ENCODE results near the gene CD99. TPM values are rescaled to one million over a fixed set of nuclear protein-coding genes. Genes with fewer than 3 reads are reported as not detected.
"Not testable (repeated sequence)": the region's sequence is repeated elsewhere in the genome, so short reads cannot be mapped to it uniquely, and the experiment has no call there.

The CD99 gene
- total and polyA plus RNA-seq, 9 donors, result 149 to 678 (median 283) TPM

DNA sequence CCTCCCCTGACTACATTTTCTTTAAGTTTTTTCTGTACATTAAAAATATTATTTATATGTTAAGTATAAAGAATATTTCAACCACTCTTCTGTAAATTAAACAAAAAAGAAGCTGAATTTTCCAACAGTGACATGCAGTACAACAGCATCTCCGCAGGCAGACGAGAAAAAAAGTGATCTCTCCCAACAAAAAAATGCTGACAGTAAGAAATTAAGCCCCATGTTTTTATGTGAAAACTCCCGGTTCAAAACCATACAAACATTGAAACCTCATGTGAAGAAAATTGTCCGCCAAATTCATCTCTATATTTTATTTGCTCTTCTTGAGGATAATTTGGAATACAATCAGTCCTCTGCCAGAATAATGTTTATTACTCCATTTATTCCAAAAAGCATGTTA lies 20.1 kb upstream of the CD99 start:
- Histone ChIP-seq H3K9me3 (no peaks in the 10 kb centered on the region), H3K36me3 (no peaks in the 10 kb centered on the region), H3K27me3 (no peaks in the 10 kb centered on the region), H3K27ac (no peak overlapping the region), H3K4me3 (no peak overlapping the region), H3K4me1 (ENCODE audit: insufficient read depth) (no peaks in the 10 kb centered on the region)
- WGBS, 3 donors, result 18 to 27% (median 22%) methylated on average over 4 of the region's 4 CpGs
- no peak for DNase-seq
- TF ChIP-seq EP300 (IDR thresholded peaks at IDR 0.05) (no peak), POLR2A (IDR thresholded peaks at IDR 0.05) (no peak)
- TF ChIP-seq, protein P1, sequence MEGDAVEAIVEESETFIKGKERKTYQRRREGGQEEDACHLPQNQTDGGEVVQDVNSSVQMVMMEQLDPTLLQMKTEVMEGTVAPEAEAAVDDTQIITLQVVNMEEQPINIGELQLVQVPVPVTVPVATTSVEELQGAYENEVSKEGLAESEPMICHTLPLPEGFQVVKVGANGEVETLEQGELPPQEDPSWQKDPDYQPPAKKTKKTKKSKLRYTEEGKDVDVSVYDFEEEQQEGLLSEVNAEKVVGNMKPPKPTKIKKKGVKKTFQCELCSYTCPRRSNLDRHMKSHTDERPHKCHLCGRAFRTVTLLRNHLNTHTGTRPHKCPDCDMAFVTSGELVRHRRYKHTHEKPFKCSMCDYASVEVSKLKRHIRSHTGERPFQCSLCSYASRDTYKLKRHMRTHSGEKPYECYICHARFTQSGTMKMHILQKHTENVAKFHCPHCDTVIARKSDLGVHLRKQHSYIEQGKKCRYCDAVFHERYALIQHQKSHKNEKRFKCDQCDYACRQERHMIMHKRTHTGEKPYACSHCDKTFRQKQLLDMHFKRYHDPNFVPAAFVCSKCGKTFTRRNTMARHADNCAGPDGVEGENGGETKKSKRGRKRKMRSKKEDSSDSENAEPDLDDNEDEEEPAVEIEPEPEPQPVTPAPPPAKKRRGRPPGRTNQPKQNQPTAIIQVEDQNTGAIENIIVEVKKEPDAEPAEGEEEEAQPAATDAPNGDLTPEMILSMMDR (IDR thresholded peaks at IDR 0.05), result no peak
- intact Hi-C loops (cut with DNase I), result no loop called here

DNA sequence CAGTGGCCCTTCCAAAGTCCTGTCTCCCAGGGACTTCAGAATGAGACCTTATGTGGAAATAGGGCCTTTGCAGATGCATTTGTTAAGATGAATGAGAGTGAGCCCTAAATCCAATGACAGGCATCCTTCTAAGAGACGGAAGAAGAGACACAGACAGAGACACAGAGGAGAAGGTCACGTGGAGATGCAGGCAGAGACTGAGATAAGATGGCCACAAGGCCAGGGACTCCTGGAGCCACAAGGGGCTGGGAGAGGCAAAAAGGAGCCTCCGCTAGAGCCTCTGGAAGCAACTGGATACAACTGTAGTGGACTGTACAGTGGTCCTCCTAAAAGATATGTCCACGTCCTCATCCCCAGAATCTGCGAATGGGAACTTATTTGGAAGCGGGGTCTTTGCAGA lies 19.0 kb upstream of the CD99 start:
- no peak overlapping the region for H3K4me3 ChIP-seq
- H3K36me3 ChIP-seq, result no peaks in the 10 kb centered on the region
- H3K9me3 ChIP-seq, result no peaks in the 10 kb centered on the region
- intact Hi-C loops (cut with DNase I), result no loop called here
- H3K4me1 ChIP-seq (ENCODE audit: insufficient read depth), result no peaks in the 10 kb centered on the region
- TF ChIP-seq, protein P1 (IDR thresholded peaks at IDR 0.05), result no peak
- TF ChIP-seq EP300 (IDR thresholded peaks at IDR 0.05), result no peak
- no peak for TF ChIP-seq POLR2A (IDR thresholded peaks at IDR 0.05)
- H3K27me3 ChIP-seq, result no peaks in the 10 kb centered on the region
- no peak for DNase-seq
- H3K27ac ChIP-seq, result no peak overlapping the region
- WGBS, 3 donors, result 90 to 96% (median 93%) methylated on average over 6 of the region's 6 CpGs

DNA sequence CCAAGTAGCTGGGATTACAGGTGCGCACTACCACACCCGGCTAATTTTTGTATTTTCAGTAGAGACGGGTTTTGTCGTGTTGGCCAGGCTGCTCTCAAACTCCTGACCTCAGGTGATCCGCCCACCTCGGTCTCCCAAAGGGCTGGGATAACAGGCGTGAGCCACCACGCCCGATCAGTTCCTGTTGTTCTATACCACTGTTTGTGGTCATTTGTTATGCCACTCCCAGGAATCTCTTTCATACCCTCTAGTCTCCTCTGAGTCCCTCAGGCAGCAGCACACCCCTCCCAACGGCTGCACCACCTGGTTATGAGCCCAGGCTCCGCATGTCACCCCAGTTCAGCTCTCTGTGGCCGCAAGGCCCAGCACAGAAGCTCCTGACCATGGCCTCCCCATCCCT lies 17.5 kb upstream of the CD99 start:
- Histone ChIP-seq H3K4me3 (no peak overlapping the region), H3K27me3 (no peaks in the 10 kb centered on the region), H3K9me3 (no peaks in the 10 kb centered on the region), H3K4me1 (ENCODE audit: insufficient read depth) (peaks cover 9% of the 10 kb centered on the region), H3K27ac (no peak overlapping the region), H3K36me3 (no peaks in the 10 kb centered on the region)
- 93 to 94% (median 94%) methylated on average over 12 of the region's 12 CpGs for WGBS, 3 donors
- TF ChIP-seq POLR2A (IDR thresholded peaks at IDR 0.05) (no peak), EP300 (IDR thresholded peaks at IDR 0.05) (no peak)
- TF ChIP-seq, protein P1 (IDR thresholded peaks at IDR 0.05), result no peak
- DNase-seq, result no peak
- intact Hi-C loops (cut with DNase I), result no loop called here

DNA sequence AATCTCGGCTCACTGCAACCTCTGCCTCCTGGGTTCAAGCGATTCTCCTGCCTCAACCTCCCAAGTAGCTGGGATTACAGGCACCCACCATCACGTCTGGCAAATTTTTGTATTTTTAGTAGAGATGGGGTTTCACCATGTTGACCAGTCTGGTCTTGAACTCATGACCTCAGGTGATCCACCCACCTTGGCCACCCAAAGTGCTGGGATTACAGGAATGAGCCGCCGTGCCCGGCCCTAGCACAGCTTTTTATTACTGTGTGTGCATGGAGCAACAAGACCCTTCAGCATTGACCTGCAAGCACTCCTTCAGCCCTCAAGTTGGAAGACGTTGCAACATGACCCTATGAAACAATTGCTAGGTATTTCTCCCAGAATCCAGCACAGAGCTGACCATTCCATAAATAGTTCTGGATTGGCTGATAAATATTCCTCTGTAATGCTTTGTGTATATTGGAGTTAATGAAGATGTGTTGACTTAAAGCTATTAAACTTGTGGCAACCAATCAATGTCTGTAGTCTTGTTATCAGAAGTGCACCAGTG lies 15.4 kb upstream of the CD99 start:
- H3K36me3 ChIP-seq; H3K27ac ChIP-seq; H3K4me3 ChIP-seq; H3K9me3 ChIP-seq; DNase-seq; H3K27me3 ChIP-seq; intact Hi-C loops (cut with DNase I): not testable (repeated sequence)
- WGBS, 3 donors, result 84 to 92% (median 86%) methylated on average over 7 of the region's 7 CpGs
- H3K4me1 ChIP-seq (ENCODE audit: insufficient read depth), result peaks cover 13% of the 10 kb centered on the region

DNA sequence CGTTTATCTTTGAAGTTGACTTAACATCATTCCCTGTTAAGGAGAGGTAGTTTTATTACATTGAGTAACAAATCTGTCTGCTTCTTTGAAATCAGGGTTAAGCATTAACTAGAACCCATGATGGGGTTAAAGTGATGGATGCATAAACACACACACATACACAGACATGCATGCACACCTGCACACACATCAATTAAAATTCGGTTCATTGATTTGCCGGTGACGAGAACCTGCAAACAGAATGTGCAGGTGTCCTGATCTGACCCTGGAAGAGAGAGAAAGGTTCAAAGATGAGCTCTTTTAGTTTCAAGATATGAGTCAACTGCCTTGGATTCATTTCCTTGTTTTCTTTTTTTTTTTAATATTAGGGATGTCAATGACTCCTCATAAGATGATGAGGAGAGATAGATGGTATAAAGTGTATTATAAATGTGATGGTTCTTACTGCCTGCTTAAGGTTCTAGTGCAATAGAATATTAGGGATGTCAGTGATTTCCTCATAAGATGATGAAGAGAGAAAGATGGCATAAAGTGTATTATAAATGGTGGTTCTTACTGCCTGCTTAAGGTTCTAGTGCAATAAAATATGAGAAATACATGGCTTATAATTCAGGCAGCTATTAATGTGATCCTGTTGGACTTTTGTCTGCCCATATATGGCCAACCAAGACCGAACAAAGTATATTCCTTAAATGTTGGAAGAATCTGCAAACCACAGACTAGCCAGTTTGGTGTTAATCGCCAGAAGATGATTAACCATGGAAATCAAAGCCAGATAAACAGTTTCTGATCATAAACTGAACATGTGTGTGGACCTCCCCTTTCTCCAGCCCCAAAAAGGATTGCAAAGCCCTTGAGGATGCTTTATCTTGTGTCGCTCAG lies 14.1 kb upstream of the CD99 start:
- Histone ChIP-seq H3K4me1 (ENCODE audit: insufficient read depth) (peaks cover 13% of the 10 kb centered on the region), H3K27ac (no peak overlapping the region), H3K4me3 (no peak overlapping the region), H3K9me3 (no peaks in the 10 kb centered on the region), H3K36me3 (no peaks in the 10 kb centered on the region), H3K27me3 (no peaks in the 10 kb centered on the region)
- TF ChIP-seq, protein P1 (IDR thresholded peaks at IDR 0.05), result no peak
- TF ChIP-seq EP300 (IDR thresholded peaks at IDR 0.05), result no peak
- no peak for TF ChIP-seq POLR2A (IDR thresholded peaks at IDR 0.05)
- intact Hi-C loops (cut with DNase I), result no loop called here
- WGBS, 3 donors, result 68 to 72% (median 70%) methylated on average over 7 of the region's 7 CpGs
- DNase-seq, result no peak
